OCI-M1 (cell line): ENCODE results near the gene QKI.

Source experiments
- DNase-seq: peaks from one replicate; lab custom pipeline; 2025; lab: John Stamatoyannopoulos, UW

QKI gene

GRCh38 chr6:163392533-163392932, 22.0 kb upstream of the QKI start:
- DNase-seq, result peak; percentile 84

DNA sequence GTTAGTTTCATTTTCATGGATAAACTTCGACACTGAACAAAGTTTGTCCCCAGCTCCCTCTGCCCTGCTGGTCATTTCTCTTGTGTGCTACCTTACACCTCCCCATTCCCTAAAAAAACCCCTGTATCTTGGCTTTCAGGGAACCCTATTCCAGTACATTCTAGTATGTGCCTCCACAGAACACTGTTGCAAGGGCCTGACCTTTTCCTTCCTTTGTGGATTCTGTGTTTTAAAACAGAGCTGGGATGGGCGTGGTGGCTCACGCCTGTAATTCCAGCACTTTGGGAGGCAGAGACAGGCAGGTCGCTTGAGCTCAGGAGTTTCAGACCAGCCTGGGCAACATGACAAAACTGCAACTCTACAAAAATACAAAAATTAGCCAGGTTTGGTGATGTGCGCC, 20.6 kb upstream of the QKI start:
- DNase-seq, result no peak

- DNase-seq, result no peak
These were observed 19.9 kb upstream of the QKI start for GRCh38 chr6:163394659-163395058.

- no peak for DNase-seq
These were observed 19.2 kb upstream of the QKI start for GRCh38 chr6:163395122-163395830.

- DNase-seq, result no peak
These were observed 18.7 kb upstream of the QKI start for GRCh38 chr6:163395831-163396185.

- no peak for DNase-seq
These were observed 17.2 kb upstream of the QKI start for GRCh38 chr6:163397326-163397725.

DNA sequence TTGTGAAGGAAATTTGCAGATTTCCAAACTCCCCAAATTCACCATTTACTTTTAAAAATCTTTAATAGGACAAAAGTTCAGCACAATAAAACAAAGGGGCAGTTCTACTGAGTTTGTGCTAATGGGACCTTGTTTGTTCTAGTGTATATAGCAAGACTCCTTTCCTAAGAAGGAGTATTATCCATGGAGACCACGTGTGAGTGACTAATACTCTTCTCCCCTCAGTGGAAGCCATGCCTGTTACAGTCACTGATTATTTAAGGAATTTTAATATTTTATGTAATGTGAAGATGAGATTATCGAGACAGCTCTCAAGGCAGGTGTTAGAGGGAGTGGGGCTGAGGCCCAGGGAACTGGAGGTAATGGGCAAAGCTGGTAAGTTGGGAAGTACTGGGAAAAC, 16.4 kb upstream of the QKI start:
- DNase-seq, result no peak

- DNase-seq, result peak; percentile 52
These were observed 15.7 kb upstream of the QKI start for GRCh38 chr6:163398815-163399214.

DNA sequence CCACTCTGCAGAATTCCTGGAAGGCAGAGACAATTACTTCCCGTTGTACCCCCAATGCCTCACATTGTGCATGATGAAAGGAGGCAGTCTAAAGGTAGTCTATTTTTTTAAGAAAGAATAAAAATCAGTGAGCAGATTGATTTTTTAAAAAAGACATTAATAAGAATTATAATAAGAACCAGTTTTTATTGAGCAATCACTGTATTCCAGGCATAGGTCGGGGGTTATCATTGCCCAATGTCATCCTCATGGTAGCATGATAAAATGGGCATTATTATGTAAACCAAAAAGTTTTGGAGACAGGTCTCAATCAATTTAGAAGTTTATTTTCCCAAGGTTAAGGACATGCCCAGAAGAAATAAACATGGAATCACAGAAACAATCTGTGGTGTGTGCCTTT, 14.0 kb upstream of the QKI start:
- DNase-seq, result no peak

DNA sequence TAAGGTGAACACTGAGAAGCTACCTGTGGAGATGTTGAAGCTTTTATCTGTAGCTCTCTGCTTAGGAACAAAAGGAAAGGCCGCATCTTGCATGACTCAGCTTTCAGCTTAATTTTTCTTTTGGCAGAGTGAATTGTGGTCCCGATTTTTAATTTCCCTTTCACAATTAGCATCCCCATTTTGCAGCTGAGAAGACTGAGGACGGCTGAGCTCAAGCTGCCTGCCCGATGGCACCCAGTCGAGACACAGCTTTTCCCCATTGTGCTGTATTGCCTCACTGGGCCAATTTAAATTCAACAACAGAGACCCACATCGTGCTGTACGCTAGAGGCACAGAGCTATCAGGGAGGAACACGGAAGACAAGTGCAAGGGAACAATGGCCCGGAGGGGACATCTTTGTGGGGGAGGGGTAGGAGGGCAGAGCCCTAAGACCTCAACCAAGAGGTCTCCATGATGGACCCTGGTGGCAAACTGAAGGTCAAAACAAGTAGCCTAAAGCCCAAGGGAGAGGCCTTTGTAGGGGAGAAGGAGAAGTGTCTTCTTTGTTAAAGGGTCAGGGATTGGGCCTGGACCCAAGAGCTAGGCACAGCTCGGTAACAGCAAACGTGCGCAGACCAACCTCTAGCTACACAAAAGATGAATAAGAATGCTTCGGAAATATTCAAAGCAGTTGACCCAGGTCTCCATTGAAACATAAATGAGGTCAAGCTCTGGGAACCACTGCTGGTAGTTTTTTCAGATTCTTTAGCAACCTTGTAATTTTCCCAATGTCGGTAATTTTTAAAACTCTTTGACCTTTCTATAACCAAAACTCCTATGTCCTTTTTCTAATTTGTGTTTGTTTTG, 13.3 kb upstream of the QKI start:
- DNase-seq, result no peak

- no peak for DNase-seq
These were observed 11.9 kb upstream of the QKI start for GRCh38 chr6:163402616-163403015.

- DNase-seq, result no peak
These were observed 9.7 kb upstream of the QKI start for GRCh38 chr6:163404825-163405265.

DNA sequence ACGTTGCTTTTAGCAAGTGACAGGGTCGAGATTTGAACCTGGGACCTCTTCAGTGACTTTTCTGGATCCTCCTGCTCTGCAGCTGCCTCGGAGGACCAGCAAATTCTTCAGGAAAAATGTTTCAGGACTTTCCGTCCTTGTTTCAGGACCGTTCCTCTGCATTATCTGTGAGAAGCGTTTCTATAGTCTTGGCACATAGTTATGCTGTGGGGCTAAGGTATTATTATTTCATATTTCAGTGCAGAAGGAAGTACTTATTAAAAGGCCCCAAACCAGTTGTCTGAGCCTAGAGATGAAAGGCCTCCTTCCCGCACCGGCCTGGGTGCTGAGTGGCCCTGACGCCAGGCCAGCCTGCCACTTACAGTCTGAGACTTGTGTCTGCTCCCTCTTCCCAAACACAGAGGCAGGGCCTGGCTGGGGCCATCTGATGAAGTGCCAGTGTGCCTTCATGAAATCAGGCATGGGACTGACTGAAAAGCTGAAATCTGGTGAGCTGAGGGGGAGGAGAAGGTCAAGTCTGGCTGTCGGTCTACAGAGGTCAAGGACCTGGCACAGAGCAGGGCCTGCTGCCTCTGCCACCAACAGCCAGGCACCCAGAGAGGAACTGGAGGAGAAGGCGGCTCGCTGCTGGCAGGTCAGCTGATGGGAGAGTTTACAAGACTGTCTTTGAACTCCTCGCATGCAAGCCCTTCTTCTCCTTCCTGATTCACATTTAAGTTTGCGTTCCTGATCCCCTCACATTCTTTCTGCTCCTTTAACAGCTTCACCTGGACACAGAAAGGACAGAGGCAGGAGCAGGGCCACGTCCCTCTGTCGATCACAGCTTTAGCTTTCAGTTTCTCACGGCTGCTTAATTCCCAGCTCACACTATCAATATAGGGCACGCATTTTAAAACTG, 8.9 kb upstream of the QKI start:
- DNase-seq, result peak; percentile 45

- no peak for DNase-seq
These were observed 8.2 kb upstream of the QKI start for GRCh38 chr6:163406366-163406765.

DNA sequence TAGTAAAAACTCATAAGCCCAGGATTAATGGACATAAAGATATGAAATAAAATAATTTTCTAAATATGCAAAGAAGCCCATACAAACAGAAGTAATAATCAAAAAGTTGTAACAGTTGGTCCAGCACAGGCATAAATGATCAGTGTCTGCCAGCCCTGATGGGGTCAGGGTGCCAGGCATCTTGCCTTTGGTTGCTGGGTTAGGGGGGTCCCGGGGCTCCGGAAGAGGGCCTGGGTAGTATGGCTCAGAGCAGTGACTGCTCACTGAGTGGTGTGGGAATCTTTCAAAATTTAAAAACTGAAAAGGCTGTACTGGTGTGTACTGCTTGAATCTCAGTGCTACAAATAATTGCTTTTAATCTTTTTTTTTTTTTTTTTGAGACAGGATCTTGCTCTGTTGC, 7.7 kb upstream of the QKI start:
- DNase-seq, result no peak

- no peak for DNase-seq
These were observed 6.0 kb upstream of the QKI start for GRCh38 chr6:163408352-163408991.

DNA sequence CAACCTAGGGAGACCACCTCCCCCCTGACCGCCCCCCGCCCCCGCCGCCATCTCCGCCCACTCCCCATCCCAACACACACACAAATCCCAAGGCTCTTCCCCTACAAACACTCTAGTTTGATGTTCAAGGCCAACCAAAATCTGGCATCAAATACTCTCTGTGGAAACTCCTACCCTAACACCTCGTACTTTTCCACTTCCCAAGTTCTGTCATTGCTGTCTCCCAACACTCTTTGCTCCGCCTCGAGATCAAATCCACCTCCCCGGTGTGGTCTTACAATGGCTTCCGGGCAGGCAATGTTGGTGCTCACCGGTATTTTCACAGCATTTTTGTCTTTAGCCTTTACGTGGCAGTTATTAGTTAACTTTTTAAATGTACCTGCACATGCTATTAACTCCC, 4.8 kb upstream of the QKI start:
- DNase-seq, result no peak

GRCh38 chr6:163412341-163412740, 2.2 kb upstream of the QKI start:
- no peak for DNase-seq

DNA sequence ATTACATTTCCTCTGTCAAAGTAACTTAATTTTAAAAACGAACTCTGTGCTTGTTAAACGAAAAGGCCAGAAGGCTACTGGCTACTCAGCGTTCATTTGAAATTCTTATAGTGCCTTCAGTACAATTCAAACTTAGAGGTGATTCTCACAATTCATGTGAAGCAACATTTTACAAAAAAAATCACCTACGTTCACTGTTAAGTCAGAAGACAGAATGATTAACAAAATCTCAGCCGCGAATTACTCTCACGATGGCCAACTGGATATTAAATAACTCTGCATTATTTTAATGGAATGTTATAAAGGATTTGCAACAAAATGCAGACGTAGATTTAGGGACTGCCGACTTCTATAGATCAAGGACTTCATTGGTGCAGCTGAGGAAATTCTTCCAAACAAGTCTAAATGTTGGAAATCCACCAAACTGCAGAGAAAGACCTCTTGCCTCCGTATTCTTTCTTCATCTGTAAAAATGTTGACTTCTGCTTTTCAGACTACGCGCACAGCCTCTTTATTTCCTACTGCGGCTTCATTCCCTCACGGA, 1.6 kb upstream of the QKI start:
- DNase-seq, result peak; percentile 60

DNA sequence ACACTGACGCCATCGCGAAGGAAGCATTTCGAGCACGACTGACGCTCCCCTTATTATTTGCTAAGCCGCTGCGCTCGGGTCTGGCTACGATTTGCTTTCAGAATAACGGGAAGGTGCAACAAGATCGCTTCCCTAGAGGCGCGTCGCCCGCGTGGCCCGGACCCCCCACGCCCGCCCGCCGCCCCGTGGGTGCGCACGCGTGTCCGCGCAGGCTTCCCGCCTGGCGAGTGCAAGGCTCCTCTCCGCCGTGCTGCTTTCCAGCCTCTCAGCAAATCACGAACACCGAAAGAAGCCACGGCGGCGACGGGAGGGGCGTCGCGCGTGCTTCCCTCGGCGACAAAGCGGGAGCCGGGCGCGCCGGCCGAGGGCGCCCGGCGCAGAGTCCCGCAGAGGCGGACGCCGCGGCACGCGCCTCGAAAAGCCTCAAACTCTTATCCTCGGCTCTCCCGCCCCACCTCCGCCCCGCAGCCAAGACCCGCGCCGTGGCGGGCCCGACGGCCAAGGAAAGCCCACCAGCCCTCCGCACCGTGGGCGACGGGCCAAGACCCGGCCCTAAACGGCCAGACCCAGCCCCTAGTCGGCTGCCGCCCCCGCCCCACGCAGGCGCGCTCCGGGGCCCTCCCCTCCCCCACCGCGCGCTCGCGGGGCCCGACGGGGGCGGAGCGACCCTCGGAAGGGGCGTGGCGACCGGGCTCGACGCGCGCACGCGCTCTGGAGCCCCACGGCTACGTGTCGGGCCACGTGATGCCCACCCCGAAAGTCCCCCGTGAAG, 987 bp upstream of the QKI start:
- peak; percentile 91 for DNase-seq
